ENCODE data around the gene HSFY1.
"Not testable (repeated sequence)": the region's sequence is repeated elsewhere in the genome, so short reads cannot be mapped to it uniquely, and the experiment has no call there.

The HSFY1 gene

GRCh38 chrY:18546420-18546819 lies at the start of gene HSFY1:
HSFY1 (plus strand) TSS chrY:18546720; CDS start chrY:18546788, 68 bp downstream.
- not testable (repeated sequence) for DNase-seq

GRCh38 chrY:18504266-18504665 lies 42.3 kb upstream of the HSFY1 start:
- not testable (repeated sequence) for DNase-seq

GRCh38 chrY:18530995-18531655 lies 15.4 kb upstream of the HSFY1 start:
- not testable (repeated sequence) for DNase-seq

- DNase-seq, result not testable (repeated sequence)
Observed at GRCh38 chrY:18538952-18539351, 7.6 kb upstream of the HSFY1 start.

GRCh38 chrY:18553132-18553531 lies 6.6 kb downstream of the HSFY1 start:
- not testable (repeated sequence) for DNase-seq

- not testable (repeated sequence) for DNase-seq
Observed at GRCh38 chrY:18565915-18566314, 19.4 kb downstream of the HSFY1 start.

Data from AML-193 (cell line).